SU-DHL-6 (cell line): ENCODE data around the gene SMPDL3B.

Experiments used
- CTCF ChIP-seq: fragments of 200-600 bp; sonication (generic); IDR thresholded peaks from one replicate; pipeline ENCODE4 v1.5.1; 2017; ENCODE audit warnings: antibody characterized with exemption, mild to moderate bottlenecking, low read length, moderate library complexity; ENCODE audit not compliant: insufficient read depth, poor library complexity, severe bottlenecking
- EZH2phosphoT487 ChIP-seq: fragments of 200-600 bp; sonication (generic), shearing (Covaris generic); conservative IDR thresholded peaks from 2 replicates; pipeline ENCODE4 v1.6.1; 2018; ENCODE audit warnings: mild to moderate bottlenecking, antibody characterized with exemption, low read length, moderate library complexity, mixed read lengths

GRCh38 chr1:27951396-27951795 lies 16.6 kb downstream of the SMPDL3B start:
- TF ChIP-seq CTCF, result no peak
- TF ChIP-seq EZH2phosphoT487, result no peak
